Measurements from ENCODE around the gene DSCAM. TPM values are rescaled to one million over a fixed set of nuclear protein-coding genes. Genes with fewer than 3 reads are reported as not detected.

DSCAM gene
- total RNA-seq, 1 donor from 2014 or later, result not detected

DNA sequence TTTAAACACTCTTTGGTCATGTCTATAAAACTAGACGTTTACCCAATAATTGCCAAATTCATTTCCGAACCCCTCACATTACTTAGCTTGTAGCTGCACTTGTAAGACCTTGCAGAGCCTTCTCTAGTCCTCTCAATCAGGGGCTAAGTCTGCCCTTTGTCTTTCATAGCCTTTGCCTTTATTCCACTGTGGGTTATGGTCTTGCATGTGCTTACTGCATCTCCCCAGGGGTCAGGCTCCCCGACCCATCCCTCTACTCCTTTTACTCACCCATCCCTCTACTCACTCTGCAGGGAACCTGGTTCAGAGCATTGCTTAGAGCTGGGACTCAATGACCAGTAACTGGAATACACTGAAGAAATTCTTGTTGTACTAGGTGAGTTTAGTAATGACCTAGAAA lies 744.3 kb downstream of the DSCAM start:
- Mint-ChIP-seq H3K4me1 (ENCODE audit: unreplicated experiment) (no peaks in the 10 kb centered on the region), H3K4me3 (ENCODE audit: unreplicated experiment) (no peak overlapping the region), H3K27ac (ENCODE audit: unreplicated experiment) (no peak overlapping the region), H3K27me3 (ENCODE audit: unreplicated experiment) (no peaks in the 10 kb centered on the region), H3K36me3 (ENCODE audit: unreplicated experiment) (no peaks in the 10 kb centered on the region), H3K9me3 (ENCODE audit: unreplicated experiment) (peaks cover 41% of the 10 kb centered on the region)
- TF ChIP-seq, protein P1, sequence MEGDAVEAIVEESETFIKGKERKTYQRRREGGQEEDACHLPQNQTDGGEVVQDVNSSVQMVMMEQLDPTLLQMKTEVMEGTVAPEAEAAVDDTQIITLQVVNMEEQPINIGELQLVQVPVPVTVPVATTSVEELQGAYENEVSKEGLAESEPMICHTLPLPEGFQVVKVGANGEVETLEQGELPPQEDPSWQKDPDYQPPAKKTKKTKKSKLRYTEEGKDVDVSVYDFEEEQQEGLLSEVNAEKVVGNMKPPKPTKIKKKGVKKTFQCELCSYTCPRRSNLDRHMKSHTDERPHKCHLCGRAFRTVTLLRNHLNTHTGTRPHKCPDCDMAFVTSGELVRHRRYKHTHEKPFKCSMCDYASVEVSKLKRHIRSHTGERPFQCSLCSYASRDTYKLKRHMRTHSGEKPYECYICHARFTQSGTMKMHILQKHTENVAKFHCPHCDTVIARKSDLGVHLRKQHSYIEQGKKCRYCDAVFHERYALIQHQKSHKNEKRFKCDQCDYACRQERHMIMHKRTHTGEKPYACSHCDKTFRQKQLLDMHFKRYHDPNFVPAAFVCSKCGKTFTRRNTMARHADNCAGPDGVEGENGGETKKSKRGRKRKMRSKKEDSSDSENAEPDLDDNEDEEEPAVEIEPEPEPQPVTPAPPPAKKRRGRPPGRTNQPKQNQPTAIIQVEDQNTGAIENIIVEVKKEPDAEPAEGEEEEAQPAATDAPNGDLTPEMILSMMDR (IDR thresholded peaks at IDR 0.05), result no peak
- DNase-seq (ENCODE audit: extremely low spot score, unreplicated experiment), result no peak

GRCh38 chr21:40099809-40100208 lies 747.1 kb downstream of the DSCAM start:
- Mint-ChIP-seq H3K27me3 (ENCODE audit: unreplicated experiment) (no peaks in the 10 kb centered on the region), H3K27ac (ENCODE audit: unreplicated experiment) (no peak overlapping the region), H3K4me3 (ENCODE audit: unreplicated experiment) (no peak overlapping the region), H3K9me3 (ENCODE audit: unreplicated experiment) (peaks cover 40% of the 10 kb centered on the region), H3K4me1 (ENCODE audit: unreplicated experiment) (no peaks in the 10 kb centered on the region), H3K36me3 (ENCODE audit: unreplicated experiment) (no peaks in the 10 kb centered on the region)
- TF ChIP-seq, protein P1 (IDR thresholded peaks at IDR 0.05), result no peak
- no peak for DNase-seq (ENCODE audit: extremely low spot score, unreplicated experiment)

DNA sequence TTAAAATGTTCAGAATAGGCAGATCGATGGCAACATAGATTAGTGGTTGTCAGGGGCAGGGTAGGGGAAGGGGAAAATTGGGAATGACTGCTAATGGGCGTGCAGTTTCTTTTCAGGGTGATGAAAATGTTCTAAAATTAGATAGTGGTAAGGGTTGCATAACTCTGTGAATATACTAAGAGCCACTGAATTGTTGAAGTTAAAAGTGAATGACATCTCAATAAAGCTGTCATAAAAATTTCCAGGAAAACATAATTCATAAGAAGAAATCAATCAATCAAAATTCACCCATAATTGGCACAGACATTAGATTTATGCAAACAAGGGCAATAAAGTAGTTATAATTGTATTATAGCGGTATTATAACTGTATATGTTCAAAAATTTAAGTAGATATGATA lies 751.5 kb downstream of the DSCAM start:
- no peaks in the 10 kb centered on the region for H3K36me3 Mint-ChIP-seq (ENCODE audit: unreplicated experiment)
- TF ChIP-seq, protein P1 (IDR thresholded peaks at IDR 0.05), result no peak
- no peak for DNase-seq (ENCODE audit: extremely low spot score, unreplicated experiment)
- no peak overlapping the region for H3K4me3 Mint-ChIP-seq (ENCODE audit: unreplicated experiment)
- no peak overlapping the region for H3K27ac Mint-ChIP-seq (ENCODE audit: unreplicated experiment)
- H3K27me3 Mint-ChIP-seq (ENCODE audit: unreplicated experiment), result no peaks in the 10 kb centered on the region
- peaks cover 58% of the 10 kb centered on the region for H3K9me3 Mint-ChIP-seq (ENCODE audit: unreplicated experiment)
- no peaks in the 10 kb centered on the region for H3K4me1 Mint-ChIP-seq (ENCODE audit: unreplicated experiment)

GRCh38 chr21:40080385-40080784 lies 766.6 kb downstream of the DSCAM start:
- TF ChIP-seq, protein P1 (IDR thresholded peaks at IDR 0.05), result no peak
- no peaks in the 10 kb centered on the region for H3K27me3 Mint-ChIP-seq (ENCODE audit: unreplicated experiment)
- H3K4me3 Mint-ChIP-seq (ENCODE audit: unreplicated experiment), result no peak overlapping the region
- no peaks in the 10 kb centered on the region for H3K36me3 Mint-ChIP-seq (ENCODE audit: unreplicated experiment)
- H3K27ac Mint-ChIP-seq (ENCODE audit: unreplicated experiment), result no peak overlapping the region
- H3K9me3 Mint-ChIP-seq (ENCODE audit: unreplicated experiment), result peaks cover 23% of the 10 kb centered on the region
- H3K4me1 Mint-ChIP-seq (ENCODE audit: unreplicated experiment), result no peaks in the 10 kb centered on the region
- no peak for DNase-seq (ENCODE audit: extremely low spot score, unreplicated experiment)

GRCh38 chr21:40074710-40075109 lies 772.2 kb downstream of the DSCAM start:
- H3K27ac Mint-ChIP-seq (ENCODE audit: unreplicated experiment), result no peak overlapping the region
- no peak for DNase-seq (ENCODE audit: extremely low spot score, unreplicated experiment)
- H3K9me3 Mint-ChIP-seq (ENCODE audit: unreplicated experiment), result peaks cover 25% of the 10 kb centered on the region
- no peaks in the 10 kb centered on the region for H3K27me3 Mint-ChIP-seq (ENCODE audit: unreplicated experiment)
- H3K4me3 Mint-ChIP-seq (ENCODE audit: unreplicated experiment), result no peak overlapping the region
- no peaks in the 10 kb centered on the region for H3K4me1 Mint-ChIP-seq (ENCODE audit: unreplicated experiment)
- TF ChIP-seq, protein P1 (IDR thresholded peaks at IDR 0.05), result no peak
- H3K36me3 Mint-ChIP-seq (ENCODE audit: unreplicated experiment), result no peaks in the 10 kb centered on the region

All from osteocyte (in vitro differentiated cells).